Neuronal stem cell (in vitro differentiated cells): ENCODE data around the gene UGT1A10.
A peak's percentile ranks its signal among the peaks of the same experiment; 100 is the strongest.

ENCODE experiments used
- DNase-seq: peaks from one replicate; pipeline ENCODE4 v3.0.0-alpha.2; 2013; ENCODE audit warnings: low spot score
- H2AFZ ChIP-seq: one replicate; pipeline ENCODE4 v1.6.1; 2013; ENCODE audit warnings: mild to moderate bottlenecking, low read length, inconsistent platforms
- H2AK5ac ChIP-seq: 2 replicates; pipeline ENCODE4 v1.6.1; 2013; ENCODE audit warnings: low read depth, mild to moderate bottlenecking, inconsistent platforms, low read length, moderate library complexity, mixed read lengths
- H2BK120ac ChIP-seq: 2 replicates; pipeline ENCODE4 v1.6.1; 2013; ENCODE audit warnings: low read depth, mild to moderate bottlenecking, inconsistent platforms, low read length, moderate library complexity, mixed read lengths
- H2BK12ac ChIP-seq: one replicate; pipeline ENCODE4 v1.6.1; 2013; ENCODE audit warnings: low read length, inconsistent platforms
- H2BK15ac ChIP-seq: 2 replicates; pipeline ENCODE4 v1.6.1; 2013; ENCODE audit warnings: mild to moderate bottlenecking, low read length, inconsistent platforms, mixed read lengths
- H2BK5ac ChIP-seq: one replicate; pipeline ENCODE4 v1.6.1; 2013; ENCODE audit warnings: inconsistent platforms, mild to moderate bottlenecking, low read length, moderate library complexity
- H3K14ac ChIP-seq: one replicate; pipeline ENCODE4 v1.6.1; 2013; ENCODE audit warnings: low read length, inconsistent platforms
- H3K18ac ChIP-seq: 2 replicates; pipeline ENCODE4 v1.6.1; 2013; ENCODE audit warnings: low read length, inconsistent platforms
- H3K23ac ChIP-seq: 2 replicates; pipeline ENCODE4 v1.6.1; 2013; ENCODE audit warnings: low read depth, mild to moderate bottlenecking, mixed read lengths, low read length, inconsistent platforms; ENCODE audit not compliant: poor library complexity
- H3K27ac ChIP-seq: replicated peaks from 3 replicates; pipeline ENCODE4 v1.5.1; 2013; ENCODE audit warnings: low read length, inconsistent platforms
- H3K27me3 ChIP-seq, 3 experiments: 2 replicates each; pipeline ENCODE4 v1.6.1; 2013; ENCODE audit warnings: low read length in 3 of 3, mild to moderate bottlenecking in 2 of 3, inconsistent platforms in 1 of 3, low read depth in 1 of 3, mixed read lengths in 1 of 3, moderate library complexity in 1 of 3; ENCODE audit not compliant: control insufficient read depth in 3 of 3, insufficient read depth in 3 of 3
- H3K36me3 ChIP-seq, 2 donors: replicated peaks in 1 of 2; 2 replicates each; pipeline ENCODE4 v1.6.1; 2013; ENCODE audit warnings: low read length in 2 of 2; ENCODE audit not compliant: control insufficient read depth in 2 of 2, insufficient read depth in 2 of 2
- H3K4ac ChIP-seq: 2 replicates; pipeline ENCODE4 v1.6.1; 2013; ENCODE audit warnings: inconsistent platforms, mild to moderate bottlenecking, low read length, moderate library complexity
- H3K4me1 ChIP-seq, 2 donors: 1 replicate in 1 of 2; 2 replicates in 1 of 2; pipeline ENCODE4 v1.6.1; 2013; ENCODE audit warnings: low read length in 2 of 2, low read depth in 1 of 2; ENCODE audit not compliant: control insufficient read depth in 2 of 2, insufficient read depth in 1 of 2
- H3K4me2 ChIP-seq: one replicate; pipeline ENCODE4 v1.6.1; 2013; ENCODE audit warnings: mild to moderate bottlenecking, low read length, inconsistent platforms; ENCODE audit not compliant: insufficient read depth, poor library complexity, severe bottlenecking
- H3K4me3 ChIP-seq, 2 donors: 2 replicates each; pipeline ENCODE4 v1.5.1; 2013; ENCODE audit warnings: low read length in 2 of 2, mild to moderate bottlenecking in 2 of 2, inconsistent platforms in 1 of 2, moderate library complexity in 1 of 2
- H3K79me1 ChIP-seq: one replicate; pipeline ENCODE4 v1.6.1; 2013; ENCODE audit warnings: low read depth, mild to moderate bottlenecking, inconsistent platforms, low read length, moderate library complexity
- H3K9ac ChIP-seq: one replicate; pipeline ENCODE4 v1.6.1; 2013; ENCODE audit warnings: mild to moderate bottlenecking, low read depth, low read length, inconsistent platforms; ENCODE audit not compliant: poor library complexity
- H3K9me3 ChIP-seq, 2 donors: replicated peaks in 1 of 2; 2 replicates each; pipeline versions ENCODE3 to v1.6.1; 2013; ENCODE audit warnings: low read length in 2 of 2, mild to moderate bottlenecking in 2 of 2, inconsistent platforms in 1 of 2, low read depth in 1 of 2, mixed read lengths in 1 of 2, moderate library complexity in 1 of 2; ENCODE audit not compliant: control insufficient read depth in 2 of 2, insufficient read depth in 1 of 2
- H4K8ac ChIP-seq: one replicate; pipeline ENCODE4 v1.6.1; 2013; ENCODE audit warnings: low read depth, mild to moderate bottlenecking, inconsistent platforms, low read length, moderate library complexity
- H4K91ac ChIP-seq: one replicate; pipeline ENCODE4 v1.6.1; 2013; ENCODE audit warnings: low read length, low read depth, mild to moderate bottlenecking, inconsistent platforms; ENCODE audit not compliant: poor library complexity
- WGBS, 2 donors: extraction: QIAGEN DNeasy Blood & Tissue Kit; methylation state at CpG; one replicate each; pipeline ENCODE4 v1.1.7; 2013; ENCODE audit warnings: missing lambda C conversion rate in 2 of 2, mixed read lengths in 1 of 2; ENCODE audit not compliant: insufficient read length in 2 of 2, insufficient replicate concordance in 1 of 2; ENCODE audit errors: extremely low coverage in 2 of 2; 5-methylcytosine and 5-hydroxymethylcytosine counted together

Gene UGT1A10

GRCh38 chr2:233761040-233761769 lies 125.0 kb downstream of the UGT1A10 start:
- H3K9ac ChIP-seq, result no peak overlapping the region
- no peak overlapping the region for H3K4me3 ChIP-seq
- H3K27ac ChIP-seq, result no peak overlapping the region
- WGBS, 2 donors, result no CpG with 5 or more reads among the region's 4 CpGs
- no peak for DNase-seq
- H3K27me3 ChIP-seq, result no peaks in the 10 kb centered on the region
- no peak overlapping the region for H4K91ac ChIP-seq
- H3K9me3 ChIP-seq, result no peaks in the 10 kb centered on the region
- H3K79me1 ChIP-seq, result no peaks in the 10 kb centered on the region
- H3K4me1 ChIP-seq, result no peaks in the 10 kb centered on the region
- H3K18ac ChIP-seq, result no peak overlapping the region
- H4K8ac ChIP-seq, result no peak overlapping the region
- no peak overlapping the region for H2BK5ac ChIP-seq
- no peak overlapping the region for H2AK5ac ChIP-seq
- H3K23ac ChIP-seq, result no peak overlapping the region
- H2BK120ac ChIP-seq, result no peak overlapping the region
- no peaks in the 10 kb centered on the region for H3K36me3 ChIP-seq
- H2BK12ac ChIP-seq, result no peak overlapping the region
- no peak overlapping the region for H3K14ac ChIP-seq
- H3K4ac ChIP-seq, result no peak overlapping the region
- no peak overlapping the region for H2AFZ ChIP-seq
- H2BK15ac ChIP-seq, result no peak overlapping the region
- no peak overlapping the region for H3K4me2 ChIP-seq

GRCh38 chr2:233764264-233764663 lies 128.0 kb downstream of the UGT1A10 start:
- Histone ChIP-seq H2BK15ac (no peak overlapping the region), H3K4ac (no peak overlapping the region), H4K91ac (no peak overlapping the region), H3K4me2 (no peak overlapping the region), H3K9me3 (peaks cover under 1 to 5% of the 10 kb centered on the region in 2 donors), H3K4me1 (peaks cover 3 to 6% of the 10 kb centered on the region in 2 donors), H4K8ac (no peak overlapping the region), H3K4me3 (no peak overlapping the region), H3K23ac (no peak overlapping the region), H2AK5ac (no peak overlapping the region), H3K18ac (no peak overlapping the region), H3K27ac (no peak overlapping the region), H2BK5ac (no peak overlapping the region), H3K14ac (no peak overlapping the region), H2BK12ac (no peak overlapping the region), H3K9ac (no peak overlapping the region), H2BK120ac (no peak overlapping the region), H3K27me3 (no peaks in the 10 kb centered on the region), H3K36me3 (no peaks in the 10 kb centered on the region), H3K79me1 (no peaks in the 10 kb centered on the region), H2AFZ (no peak overlapping the region)
- DNase-seq, result no peak
- WGBS, 2 donors, result no CpG with 5 or more reads among the region's 7 CpGs

- no CpG with 5 or more reads among the region's 3 CpGs for WGBS, 2 donors
- Histone ChIP-seq H2BK5ac (no peak overlapping the region), H3K27ac (no peak overlapping the region), H2AK5ac (no peak overlapping the region), H3K9me3 (peaks cover 2 to 9% of the 10 kb centered on the region in 2 donors), H2BK120ac (no peak overlapping the region), H3K27me3 (no peaks in the 10 kb centered on the region), H3K4me2 (no peak overlapping the region), H3K23ac (no peak overlapping the region), H2AFZ (no peak overlapping the region), H4K8ac (no peak overlapping the region), H3K18ac (no peak overlapping the region), H3K4ac (no peak overlapping the region), H4K91ac (no peak overlapping the region), H3K4me3 (no peak overlapping the region), H2BK15ac (no peak overlapping the region), H3K79me1 (no peaks in the 10 kb centered on the region), H3K4me1 (peaks cover 3 to 6% of the 10 kb centered on the region in 2 donors), H3K36me3 (no peaks in the 10 kb centered on the region), H2BK12ac (no peak overlapping the region), H3K14ac (no peak overlapping the region), H3K9ac (no peak overlapping the region)
- DNase-seq, result no peak
These were observed 128.5 kb downstream of the UGT1A10 start for GRCh38 chr2:233764761-233765160.

- Histone ChIP-seq H3K27ac (no peak overlapping the region), H3K4me3 (no peak overlapping the region), H2BK15ac (no peak overlapping the region), H3K18ac (peak overlapping the region; percentile 57), H2BK120ac (no peak overlapping the region), H3K9me3 (peaks cover 2 to 9% of the 10 kb centered on the region in 2 donors), H2AFZ (no peak overlapping the region), H4K91ac (no peak overlapping the region), H3K23ac (no peak overlapping the region), H2BK5ac (no peak overlapping the region), H3K4me2 (no peak overlapping the region), H3K9ac (no peak overlapping the region), H3K4me1 (peaks cover 3 to 6% of the 10 kb centered on the region in 2 donors), H3K27me3 (no peaks in the 10 kb centered on the region), H3K4ac (no peak overlapping the region), H2AK5ac (no peak overlapping the region), H3K14ac (no peak overlapping the region), H2BK12ac (no peak overlapping the region), H4K8ac (no peak overlapping the region), H3K36me3 (no peaks in the 10 kb centered on the region), H3K79me1 (no peaks in the 10 kb centered on the region)
- no peak for DNase-seq
- no CpG with 5 or more reads among the region's 4 CpGs for WGBS, 2 donors
These were observed 130.2 kb downstream of the UGT1A10 start for GRCh38 chr2:233766416-233766815.
